Measurements from ENCODE around the gene EPB41L4B.

DNA sequence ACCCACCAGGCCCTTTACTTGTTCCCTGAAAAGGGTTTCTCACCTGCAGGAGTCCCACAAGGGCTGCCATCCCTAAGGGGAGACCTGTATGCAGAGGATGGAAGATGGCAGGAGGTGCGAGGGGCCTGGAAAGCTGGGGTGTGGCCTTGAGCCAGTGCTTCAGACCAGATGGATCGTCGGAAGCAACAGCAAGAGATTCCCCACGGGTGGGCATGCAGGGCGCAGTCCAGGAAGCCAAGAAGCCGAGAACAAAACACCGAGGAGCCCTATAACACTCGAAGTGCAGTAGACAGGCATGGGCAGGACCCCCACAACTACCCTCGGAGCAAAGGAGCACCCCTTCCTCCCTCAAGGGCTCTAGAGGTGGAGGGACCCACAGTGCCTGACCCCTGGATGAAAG, 129.1 kb downstream of the EPB41L4B start:
- TF ChIP-seq, protein P1, sequence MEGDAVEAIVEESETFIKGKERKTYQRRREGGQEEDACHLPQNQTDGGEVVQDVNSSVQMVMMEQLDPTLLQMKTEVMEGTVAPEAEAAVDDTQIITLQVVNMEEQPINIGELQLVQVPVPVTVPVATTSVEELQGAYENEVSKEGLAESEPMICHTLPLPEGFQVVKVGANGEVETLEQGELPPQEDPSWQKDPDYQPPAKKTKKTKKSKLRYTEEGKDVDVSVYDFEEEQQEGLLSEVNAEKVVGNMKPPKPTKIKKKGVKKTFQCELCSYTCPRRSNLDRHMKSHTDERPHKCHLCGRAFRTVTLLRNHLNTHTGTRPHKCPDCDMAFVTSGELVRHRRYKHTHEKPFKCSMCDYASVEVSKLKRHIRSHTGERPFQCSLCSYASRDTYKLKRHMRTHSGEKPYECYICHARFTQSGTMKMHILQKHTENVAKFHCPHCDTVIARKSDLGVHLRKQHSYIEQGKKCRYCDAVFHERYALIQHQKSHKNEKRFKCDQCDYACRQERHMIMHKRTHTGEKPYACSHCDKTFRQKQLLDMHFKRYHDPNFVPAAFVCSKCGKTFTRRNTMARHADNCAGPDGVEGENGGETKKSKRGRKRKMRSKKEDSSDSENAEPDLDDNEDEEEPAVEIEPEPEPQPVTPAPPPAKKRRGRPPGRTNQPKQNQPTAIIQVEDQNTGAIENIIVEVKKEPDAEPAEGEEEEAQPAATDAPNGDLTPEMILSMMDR (conservative IDR thresholded peaks at IDR 0.05; ENCODE audit: low read length), result no peak
- TF ChIP-seq EZH2phosphoT487 (IDR thresholded peaks at IDR 0.05; ENCODE audit: borderline replicate concordance), result no peak
